Measurements from ENCODE around the gene GPC5.

DNA sequence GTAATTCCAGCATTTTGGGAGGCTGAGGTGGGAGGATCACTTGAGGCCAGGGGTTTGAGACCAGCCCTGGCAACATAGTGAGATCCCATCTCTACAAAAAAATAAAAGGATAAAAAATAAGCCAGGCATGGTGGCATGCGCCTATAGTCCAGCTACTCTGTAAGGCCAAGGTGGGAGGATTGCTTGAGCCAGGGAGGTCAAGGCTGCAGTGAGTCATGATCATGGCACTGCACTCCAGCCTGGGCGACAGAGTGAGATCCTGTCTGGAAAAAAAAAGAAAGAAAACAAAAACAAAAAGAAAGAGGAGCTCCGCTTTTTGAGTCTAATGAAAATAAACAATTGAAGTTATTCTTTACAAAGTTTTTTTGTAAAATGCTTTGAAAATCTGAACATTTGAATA lies 326.2 kb downstream of the GPC5 start:
- TF ChIP-seq, protein P1, sequence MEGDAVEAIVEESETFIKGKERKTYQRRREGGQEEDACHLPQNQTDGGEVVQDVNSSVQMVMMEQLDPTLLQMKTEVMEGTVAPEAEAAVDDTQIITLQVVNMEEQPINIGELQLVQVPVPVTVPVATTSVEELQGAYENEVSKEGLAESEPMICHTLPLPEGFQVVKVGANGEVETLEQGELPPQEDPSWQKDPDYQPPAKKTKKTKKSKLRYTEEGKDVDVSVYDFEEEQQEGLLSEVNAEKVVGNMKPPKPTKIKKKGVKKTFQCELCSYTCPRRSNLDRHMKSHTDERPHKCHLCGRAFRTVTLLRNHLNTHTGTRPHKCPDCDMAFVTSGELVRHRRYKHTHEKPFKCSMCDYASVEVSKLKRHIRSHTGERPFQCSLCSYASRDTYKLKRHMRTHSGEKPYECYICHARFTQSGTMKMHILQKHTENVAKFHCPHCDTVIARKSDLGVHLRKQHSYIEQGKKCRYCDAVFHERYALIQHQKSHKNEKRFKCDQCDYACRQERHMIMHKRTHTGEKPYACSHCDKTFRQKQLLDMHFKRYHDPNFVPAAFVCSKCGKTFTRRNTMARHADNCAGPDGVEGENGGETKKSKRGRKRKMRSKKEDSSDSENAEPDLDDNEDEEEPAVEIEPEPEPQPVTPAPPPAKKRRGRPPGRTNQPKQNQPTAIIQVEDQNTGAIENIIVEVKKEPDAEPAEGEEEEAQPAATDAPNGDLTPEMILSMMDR (IDR thresholded peaks at IDR 0.05; ENCODE audit: low read depth, low read length), result no peak
- TF ChIP-seq EZH2phosphoT487 (IDR thresholded peaks at IDR 0.05; ENCODE audit: low read depth), result no peak

All from OCI-LY3 (cell line).